HL-60/S4 treated with retinoic acid at 250 ng/mL for 4 days and 3 days (cell line): ENCODE data around the gene TMEM217.

ENCODE experiments used
- in situ Hi-C: fragments of 300-500 bp; cut with MboI; formaldehyde crosslinking; loops from 2 replicates; pipeline ENCODE4 v1.7.0; 2022; ENCODE audit warnings: low sequenced_read_pairs

Gene TMEM217

DNA sequence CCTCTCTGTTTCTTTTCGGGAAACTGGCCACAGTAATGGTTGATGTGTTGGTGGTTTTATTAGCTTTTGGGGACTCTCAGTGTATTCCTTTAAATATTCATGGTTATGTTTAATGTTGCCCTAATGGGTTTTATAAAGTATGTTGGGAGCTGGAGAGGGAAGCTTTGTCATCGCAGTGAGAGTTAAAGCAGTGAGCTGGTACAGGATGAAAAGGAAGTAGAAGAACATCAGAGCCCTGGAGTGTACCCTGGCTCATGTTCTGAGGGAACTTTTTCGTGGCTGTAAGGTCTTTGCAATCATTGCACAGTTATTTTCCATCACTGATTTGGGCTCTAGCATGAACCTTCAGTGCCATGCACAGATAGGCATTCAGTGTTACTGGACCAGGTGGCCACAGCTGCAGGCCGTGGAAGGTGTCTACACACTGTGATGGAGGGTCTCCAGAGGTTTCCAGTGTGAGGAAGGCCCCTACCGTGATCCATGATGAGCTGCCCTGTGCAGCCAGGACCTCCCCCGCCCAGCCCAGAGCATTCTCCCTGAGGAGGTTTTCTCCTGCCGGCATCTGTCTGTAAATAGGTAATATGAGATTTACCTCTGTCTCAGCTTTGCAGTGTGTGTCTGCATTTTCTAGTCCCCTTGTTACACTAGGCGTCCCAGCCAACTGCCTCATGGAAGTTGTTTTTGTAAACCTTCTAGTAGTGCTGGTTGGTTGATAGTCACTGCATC is 22.4 kb upstream of the TMEM217 start:
- in situ Hi-C loops: no loop called here

DNA sequence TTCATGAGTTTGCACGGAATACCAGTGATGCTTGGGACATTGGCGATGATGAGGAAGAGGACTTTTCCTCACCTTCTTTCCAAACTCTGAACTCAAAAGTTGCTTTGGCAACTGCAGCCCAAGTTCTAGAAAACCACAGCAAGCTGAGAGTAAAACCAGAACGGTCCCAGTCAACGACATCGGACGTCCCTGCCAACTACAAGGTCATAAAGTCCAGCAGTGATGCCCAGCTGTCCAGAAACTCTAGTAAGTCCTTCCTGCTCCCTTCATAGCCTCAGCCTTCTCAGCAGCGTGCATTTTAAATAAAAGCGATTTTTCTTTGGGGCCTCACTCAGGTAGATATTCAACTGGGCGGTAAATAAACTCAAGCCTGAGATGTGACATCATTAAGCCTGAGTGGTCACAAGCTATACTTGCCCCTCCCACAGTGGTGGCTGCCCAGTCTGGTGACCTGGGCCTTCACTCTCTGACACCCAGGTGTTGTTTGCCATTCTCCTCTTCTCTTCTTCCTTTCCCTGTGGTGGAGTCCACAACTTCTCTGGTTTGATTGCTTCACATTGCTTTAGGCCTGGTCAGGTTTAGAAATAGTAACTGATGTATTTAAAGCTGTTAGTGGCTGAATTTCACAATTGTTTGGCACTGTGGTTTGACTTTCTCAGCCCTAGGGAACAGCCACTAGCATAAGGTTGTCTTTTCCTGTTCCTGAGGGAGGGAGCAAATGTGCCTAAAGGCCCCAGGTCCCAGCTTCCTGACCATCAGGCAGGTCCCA is 21.6 kb upstream of the TMEM217 start:
- in situ Hi-C loops: no loop called here

DNA sequence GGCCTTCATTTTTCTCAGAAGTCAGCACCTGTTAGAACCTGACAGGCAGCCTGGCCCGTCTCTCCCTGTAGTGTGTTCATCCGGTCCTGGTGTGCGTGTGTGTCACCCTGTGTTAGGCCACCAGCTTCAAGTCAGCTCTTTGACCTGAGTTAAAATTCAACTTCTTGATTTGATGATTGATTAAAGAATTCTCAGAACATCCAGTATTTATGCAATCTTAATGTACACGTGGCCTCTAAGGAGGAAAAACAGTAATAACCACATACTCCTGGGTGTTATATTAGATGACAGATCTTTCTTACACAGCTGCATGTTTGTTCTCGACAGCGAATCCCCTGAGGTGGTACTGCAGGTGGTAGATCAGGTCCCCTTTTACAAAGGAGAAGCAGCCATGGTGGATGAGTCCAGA is 19.1 kb upstream of the TMEM217 start:
- in situ Hi-C loops: no loop called here

DNA sequence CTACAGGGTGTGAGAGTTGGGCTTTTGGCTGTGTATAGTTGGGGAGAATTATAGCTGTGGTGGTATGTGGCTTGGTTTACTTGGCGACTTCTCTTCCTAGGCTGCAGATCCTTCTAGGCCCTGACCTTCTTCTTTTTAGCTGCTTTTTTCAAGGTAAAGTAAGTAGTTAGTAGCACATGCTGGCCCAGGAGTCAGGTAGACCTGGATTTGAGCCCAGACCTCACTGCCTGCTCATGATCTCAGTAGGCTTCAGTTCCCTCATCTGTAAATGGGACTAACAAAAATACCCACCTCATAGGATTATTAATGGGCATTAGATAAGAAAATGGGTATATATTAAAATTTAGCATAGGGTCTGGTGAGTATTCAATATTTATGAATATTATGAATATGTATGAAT is 17.4 kb upstream of the TMEM217 start:
- in situ Hi-C loops: no loop called here

DNA sequence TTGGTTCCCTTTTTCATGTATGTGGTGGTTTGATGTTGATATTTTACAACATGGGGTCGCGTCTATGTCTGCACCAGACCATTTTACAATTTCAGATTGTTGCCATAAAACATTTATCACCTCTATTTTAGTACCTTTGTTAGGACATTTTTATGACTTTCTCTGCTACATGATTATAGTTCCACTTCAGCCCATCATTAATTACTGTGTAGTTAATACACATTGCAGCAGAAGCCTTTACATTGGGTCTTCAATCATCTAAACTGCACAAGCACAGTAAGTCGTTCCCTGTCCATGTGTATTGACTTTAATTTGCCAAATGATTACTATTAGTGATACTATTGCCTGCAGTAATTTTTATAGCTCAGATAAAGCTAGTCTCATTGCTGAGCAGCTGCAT is 15.7 kb upstream of the TMEM217 start:
- in situ Hi-C loops: no loop called here

DNA sequence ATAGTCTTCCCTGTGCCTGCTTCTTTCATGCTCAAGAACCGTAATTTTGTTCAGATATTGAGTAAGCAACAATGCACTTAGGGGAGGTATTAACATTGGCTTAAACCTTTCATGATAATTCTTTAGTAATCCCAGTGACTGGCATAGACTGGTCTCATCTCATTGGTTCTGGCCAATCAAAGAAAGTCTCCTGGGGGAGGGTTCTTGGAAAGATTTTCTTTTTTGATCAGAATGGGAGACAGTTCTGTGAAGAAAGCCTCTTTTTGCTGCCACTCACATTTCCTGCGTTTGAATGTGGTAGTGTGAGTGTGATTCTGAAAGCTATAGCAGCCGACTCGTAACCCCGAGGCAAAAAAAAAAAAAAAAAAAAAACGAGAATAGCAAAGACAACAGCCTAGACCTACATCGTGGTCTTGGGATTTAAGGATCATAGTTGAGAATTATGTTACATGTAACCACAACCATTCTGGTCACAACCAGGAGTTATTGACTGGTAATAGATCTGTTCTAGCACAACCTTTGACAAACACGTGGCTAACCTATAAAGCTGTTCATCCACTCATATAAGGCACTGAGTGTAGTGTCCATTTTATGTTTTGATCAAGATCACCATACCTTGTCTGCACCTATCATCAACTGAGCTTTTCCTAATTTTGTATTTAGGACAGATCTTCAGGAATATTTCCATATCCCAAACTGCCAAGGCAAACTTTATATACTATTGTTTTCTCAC is 15.1 kb upstream of the TMEM217 start:
- in situ Hi-C loops: no loop called here

DNA sequence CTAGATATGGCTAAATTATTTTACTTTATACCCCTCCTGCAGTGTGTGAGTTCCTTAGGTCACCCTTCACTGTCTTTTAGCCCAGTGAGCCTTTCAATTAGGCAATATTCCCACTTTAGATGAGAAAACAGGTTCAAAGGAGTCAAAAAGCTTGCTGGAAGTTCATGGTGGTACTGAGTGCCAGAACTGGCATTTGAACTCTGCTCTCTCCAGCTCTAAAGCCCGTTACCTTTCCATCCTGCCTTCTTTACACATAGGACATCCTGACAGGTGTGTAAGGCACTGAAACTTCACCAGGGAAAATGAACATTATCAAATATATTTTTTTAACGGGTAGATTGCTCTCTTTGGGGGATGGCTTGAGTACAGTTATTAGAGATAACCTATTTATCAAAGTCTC is 11.2 kb upstream of the TMEM217 start:
- in situ Hi-C loops: no loop called here

DNA sequence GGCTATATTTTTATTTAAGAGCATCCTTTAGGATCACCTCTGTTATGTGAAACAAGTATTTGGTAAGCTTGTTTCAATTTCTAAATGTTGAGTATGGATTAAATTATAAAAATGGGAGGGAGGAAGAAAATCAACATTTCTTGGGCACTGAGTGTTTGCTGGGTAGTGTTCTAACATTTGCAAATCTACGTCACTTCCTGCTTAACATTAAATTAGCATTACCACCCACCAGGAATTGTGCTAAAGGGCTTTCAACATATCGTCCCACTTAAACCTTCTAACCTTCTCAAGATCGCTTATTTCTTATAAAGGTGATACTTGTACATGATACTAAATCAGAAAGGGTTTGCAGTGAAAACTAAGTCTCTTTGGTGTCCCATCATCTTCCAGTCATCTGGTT is 7.9 kb upstream of the TMEM217 start:
- in situ Hi-C loops: no loop called here

DNA sequence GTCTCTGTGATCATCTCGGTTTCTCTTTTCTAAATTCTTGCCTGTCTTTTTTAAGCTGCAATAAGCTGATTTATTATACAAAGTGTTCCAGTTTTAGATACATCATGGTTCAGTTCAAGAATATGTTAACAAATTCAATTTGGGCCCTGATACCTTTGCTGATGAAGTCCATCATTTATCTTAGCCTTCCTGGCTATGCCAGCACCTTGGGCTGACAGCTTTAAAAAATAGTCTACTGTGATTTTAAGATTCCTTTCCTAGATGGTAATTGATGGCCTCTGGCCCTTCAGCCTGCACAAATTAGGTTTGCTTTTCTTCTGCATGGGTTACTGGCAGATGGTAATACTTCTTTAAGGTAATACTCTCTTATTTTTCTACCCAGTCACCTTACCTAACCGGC is 7.1 kb upstream of the TMEM217 start:
- in situ Hi-C loops: no loop called here

DNA sequence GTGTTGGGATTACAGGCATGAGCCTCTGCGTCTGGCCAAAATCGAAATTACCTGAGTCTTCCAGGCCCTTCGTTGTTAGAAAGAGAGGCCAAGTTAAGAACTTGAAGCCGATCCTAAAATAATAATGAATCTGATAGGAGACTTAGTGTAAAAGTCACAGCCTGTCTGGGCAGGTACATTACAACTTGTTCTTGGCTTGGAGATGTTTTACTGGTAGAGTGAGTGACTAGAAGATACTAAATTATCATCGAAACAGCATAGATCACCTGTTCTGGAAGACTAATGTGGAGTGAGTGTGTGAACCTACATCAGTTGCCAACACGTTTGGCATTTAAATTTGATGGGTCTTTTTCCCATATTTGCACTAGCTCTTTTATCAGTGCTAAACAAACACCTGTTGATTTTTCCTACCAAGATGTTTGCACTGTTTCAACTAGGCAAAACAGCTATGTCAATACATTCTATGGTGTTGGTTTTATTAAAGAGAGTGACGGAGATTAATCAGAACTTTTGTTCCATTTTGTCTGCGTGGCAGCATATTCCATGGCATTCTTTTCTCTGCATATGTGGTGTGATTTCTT is 4.6 kb upstream of the TMEM217 start:
- in situ Hi-C loops: no loop called here

DNA sequence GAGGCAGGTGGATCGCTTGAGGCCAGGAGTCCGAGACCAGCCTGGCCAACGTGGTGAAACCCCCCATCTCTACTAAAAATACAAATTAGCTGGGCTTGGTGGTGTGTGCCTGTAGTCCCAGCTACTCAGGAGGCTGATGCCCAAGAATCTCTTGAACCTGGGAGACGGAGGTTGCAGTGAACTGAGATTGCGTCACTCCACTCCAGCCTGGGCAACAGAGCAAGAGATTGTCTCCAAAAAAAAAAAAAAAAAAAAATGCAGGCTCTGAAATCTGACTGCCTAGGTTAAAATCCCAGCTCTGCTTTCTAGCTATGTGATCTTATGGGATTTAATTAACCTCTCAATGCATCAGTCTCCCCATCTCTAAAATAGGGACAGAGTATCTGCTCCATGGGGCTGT is 3.3 kb upstream of the TMEM217 start:
- in situ Hi-C loops: no loop called here

DNA sequence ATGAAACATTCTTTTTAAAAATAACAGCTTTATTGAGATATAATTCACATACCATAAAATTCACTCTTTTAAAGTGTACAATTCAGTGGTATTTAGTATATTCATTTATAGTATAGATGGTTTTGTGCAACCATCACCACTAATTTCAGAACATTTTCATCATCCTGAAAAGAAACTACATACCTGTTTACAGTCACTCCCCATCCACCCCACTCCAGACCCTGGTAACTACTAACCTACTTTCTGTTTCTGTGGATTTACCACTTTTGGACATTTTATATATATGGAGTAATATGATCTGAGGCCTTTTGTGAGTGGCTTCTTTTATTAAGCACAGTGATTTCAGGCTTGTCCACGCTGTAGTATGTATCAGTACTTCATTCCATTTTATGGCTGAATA is 2.5 kb upstream of the TMEM217 start:
- in situ Hi-C loops: no loop called here

DNA sequence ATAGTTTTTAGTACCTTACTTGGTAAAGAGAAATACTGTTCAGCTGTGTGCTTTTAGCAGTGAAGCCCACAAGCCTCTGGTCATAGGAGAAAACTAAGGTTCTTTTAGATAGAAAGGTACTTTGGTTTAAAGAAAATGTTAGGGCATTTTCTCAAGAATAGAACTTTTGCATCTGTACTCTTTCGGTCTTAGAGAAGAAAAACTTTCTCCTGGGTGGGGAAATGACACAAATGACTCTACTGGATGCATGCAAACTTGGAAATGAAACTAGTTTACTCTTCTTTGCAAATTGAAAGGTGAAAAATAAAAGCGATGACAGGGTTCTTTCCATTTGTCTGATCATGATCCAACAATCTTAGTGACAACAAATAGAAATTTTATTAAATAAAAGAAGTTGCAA is 2.1 kb upstream of the TMEM217 start:
- in situ Hi-C loops: no loop called here

DNA sequence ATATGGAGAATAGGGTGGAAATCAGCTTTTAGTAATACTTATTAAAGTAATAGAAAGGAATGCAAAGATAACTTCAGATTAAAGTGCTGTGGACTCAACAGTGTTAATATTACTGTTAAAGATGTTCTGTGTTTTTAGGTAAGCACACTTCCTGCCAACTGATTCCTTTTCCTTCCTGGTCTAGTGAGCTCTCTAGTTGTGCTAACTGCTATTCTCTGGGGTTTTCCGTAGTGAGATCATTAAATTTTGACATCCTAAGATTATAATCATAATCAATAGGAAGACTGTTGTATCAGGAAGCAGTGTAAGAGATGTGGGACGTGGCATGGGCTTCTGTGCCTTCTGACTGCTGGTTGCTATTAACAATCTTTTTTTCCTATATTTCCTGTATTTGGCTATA is 1.2 kb upstream of the TMEM217 start:
- in situ Hi-C loops: no loop called here

DNA sequence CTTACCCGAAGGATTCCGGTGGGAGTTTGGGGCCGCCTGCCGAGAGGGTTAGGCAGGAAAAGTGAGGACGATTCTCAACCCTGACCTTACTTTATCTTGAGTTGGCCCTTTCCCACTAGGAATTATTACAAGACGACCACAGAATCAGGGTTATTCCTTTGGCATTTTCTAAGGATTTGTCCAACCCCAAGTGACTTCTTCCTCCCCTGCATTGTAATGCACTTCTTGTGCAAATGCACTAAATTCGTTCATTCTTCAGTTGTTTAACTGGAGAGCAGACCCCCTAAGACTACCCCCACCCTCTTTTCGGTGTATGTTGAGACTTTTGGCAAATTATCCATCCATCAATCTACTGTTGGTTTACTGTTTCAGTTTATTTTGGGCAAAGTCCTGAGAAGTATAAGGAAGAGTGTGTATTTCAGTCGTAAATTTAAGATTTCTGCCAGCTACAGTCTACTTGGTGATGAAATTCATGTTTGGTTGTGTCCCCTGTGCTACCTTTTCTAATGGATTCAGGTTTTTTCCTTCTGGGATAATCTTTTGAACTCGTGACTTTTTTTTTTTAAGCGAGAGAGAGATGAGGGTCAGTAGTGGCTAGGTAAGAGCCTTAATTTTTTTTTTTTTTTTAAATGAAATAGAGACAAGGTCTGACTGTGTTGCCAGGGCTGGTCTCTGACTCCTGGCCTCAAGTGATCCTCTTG is 611 bp upstream of the TMEM217 start:
- in situ Hi-C loops: no loop called here

DNA sequence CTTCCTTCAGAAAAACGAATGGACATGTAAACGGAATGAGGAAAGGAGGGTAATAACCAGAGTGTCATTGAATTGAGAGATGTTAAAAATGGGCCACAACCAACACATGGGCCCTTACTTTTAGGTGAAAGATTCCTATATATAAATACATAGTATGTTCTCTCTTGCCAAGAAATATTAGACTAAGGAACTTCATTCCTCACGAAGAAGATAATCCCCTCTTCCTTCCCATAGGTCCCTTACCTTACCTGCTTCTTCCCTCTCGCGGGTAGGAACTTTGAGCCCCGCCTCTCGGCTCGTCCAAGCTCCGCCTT is 667 bp downstream of the TMEM217 start:
- in situ Hi-C loops: no loop called here

DNA sequence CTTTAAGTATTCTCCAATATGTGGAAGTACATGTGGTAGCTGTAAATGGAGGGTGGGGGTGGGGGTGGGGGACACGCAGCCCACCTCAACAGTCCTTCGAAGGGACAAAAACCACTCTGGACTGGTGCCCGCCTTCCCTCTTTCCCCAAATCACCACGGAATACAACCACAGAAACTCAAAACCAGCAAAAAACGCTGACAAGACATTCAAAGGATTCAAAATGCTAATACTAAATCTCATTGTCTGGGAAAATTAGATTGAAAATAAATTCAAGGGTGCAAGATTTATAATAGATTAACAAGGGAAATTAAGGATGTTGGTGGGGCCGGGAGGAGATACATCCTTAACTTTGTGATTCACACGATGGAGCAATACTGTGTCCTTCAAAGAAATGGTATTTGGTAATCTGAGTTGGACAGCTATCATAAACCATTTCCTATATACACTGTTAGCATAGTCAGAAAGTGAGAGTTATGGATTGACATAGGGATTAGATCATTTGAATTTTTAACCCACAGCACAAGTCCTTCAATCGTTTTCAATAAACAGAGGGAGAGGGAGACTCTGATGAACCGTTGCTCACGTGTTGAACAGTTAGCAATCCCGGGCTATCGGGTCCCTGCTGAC is 1.1 kb downstream of the TMEM217 start:
- in situ Hi-C loops: no loop called here

DNA sequence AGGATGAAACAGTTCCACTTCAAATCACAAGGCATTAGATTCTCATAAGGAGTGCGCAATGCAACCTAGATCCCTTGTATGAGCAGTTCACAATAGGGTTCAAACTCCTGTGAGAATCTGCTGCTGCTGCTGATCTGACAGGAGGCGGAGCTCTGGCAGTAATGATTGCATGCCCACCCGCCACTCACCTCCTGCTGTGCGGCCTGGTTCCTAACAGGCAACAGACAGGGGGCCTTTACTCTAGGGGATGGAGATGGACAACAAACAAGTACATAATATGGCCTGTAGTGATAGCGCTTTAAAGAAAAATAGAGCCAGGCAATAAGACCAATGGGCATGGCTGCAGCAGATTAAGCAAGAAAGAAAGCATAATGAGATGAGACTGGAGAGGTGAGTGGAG is 3.1 kb downstream of the TMEM217 start:
- in situ Hi-C loops: no loop called here

DNA sequence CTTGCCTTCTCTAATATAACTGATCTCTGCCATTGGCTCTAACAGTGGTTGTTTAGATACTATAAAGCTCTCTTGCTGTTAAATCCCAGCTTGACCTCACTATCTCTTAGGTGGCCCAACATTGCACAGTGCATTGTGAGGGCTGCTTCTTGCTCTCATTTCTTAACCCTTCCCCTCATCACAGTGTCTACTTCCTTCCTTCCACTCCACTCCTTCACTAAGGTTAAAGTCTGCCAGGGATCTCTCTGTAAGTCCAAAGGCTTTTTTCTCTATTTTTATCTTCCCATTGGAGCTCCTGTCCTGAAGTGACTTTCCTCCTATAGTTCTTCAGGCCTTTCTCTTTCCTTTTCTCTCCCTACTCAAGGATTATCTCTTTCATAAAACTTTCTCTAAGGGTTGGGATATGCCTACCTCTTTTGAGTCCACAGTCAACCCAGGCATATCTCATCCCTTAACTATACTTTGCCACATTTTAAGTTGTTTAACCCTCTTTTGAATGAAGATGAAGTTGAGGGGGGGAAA is 4.4 kb downstream of the TMEM217 start:
- in situ Hi-C loops: no loop called here

DNA sequence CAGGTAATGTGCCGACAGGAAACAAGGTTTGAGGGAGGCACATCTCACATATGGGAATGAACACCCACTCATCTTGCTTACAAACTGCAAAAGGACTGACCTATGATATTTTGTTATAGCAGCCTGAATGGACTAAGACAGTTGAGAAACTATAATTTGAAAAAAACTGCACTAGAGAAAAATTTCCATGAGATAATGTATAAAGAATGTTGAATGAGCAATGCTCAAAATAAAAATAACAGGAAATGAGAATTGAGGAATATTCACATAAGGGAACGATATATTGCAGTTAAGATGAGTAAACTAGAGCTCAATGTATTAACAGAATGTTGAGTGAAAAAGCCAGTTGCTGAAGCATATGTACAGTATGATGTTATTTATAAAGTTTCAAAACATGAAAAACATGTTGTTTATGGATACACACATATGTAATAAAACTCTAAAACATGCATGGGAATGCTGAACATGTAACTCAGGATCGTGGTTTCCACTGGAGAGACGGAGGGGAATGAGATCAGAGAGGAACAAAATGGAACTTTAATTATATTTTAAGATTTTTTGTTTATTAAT is 6.6 kb downstream of the TMEM217 start:
- in situ Hi-C loops: no loop called here
